Body of pancreas (tissue), 4 donors: ENCODE measurements around the gene PPP6R2.

Experiments
- POLR2A ChIP-seq, 3 donors: fragments of 450-650 bp; IDR thresholded peaks; one replicate each; pipeline ENCODE4 v1.6.1; 2016; ENCODE audit warnings: antibody characterized with exemption in 3 of 3, mild to moderate bottlenecking in 2 of 3
- TF ChIP-seq, protein P1 (sequence below), 7 experiments: fragments of 450-650 bp in 4 of 7; fragments of 200-600 bp in 3 of 7; sonication (generic) in 3 of 7; IDR thresholded peaks; one replicate each; pipeline ENCODE4 v1.5.1; 2016 to 2019; ENCODE audit warnings: antibody characterized with exemption in 7 of 7

DNA sequence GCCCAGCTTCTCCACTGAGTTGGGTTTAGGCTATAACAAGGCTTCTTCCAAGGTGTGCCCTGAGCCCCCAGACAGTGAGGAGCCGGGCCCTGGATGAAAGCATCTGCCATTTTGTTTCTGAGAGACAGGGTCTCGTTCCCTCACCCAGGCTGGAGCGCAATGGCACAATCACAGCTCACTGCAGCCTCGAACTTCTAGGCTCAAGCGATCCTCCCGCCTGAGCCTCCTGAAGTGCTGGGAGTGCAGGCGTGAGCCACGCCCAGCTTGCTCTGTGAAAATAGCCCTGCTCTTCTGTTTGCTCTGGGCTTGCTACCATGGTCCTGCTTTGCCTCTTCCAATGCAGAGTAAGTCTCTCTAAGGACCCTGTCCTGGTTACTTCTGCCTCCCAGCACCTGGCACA lies 23.0 kb upstream of the PPP6R2 start:
- TF ChIP-seq, protein P1, sequence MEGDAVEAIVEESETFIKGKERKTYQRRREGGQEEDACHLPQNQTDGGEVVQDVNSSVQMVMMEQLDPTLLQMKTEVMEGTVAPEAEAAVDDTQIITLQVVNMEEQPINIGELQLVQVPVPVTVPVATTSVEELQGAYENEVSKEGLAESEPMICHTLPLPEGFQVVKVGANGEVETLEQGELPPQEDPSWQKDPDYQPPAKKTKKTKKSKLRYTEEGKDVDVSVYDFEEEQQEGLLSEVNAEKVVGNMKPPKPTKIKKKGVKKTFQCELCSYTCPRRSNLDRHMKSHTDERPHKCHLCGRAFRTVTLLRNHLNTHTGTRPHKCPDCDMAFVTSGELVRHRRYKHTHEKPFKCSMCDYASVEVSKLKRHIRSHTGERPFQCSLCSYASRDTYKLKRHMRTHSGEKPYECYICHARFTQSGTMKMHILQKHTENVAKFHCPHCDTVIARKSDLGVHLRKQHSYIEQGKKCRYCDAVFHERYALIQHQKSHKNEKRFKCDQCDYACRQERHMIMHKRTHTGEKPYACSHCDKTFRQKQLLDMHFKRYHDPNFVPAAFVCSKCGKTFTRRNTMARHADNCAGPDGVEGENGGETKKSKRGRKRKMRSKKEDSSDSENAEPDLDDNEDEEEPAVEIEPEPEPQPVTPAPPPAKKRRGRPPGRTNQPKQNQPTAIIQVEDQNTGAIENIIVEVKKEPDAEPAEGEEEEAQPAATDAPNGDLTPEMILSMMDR (IDR thresholded peaks at IDR 0.05) = no peak
- no peak for TF ChIP-seq POLR2A (IDR thresholded peaks at IDR 0.05)
